ENCODE data around the gene MAN1C1. TPM values are rescaled to one million over a fixed set of nuclear protein-coding genes. Genes with fewer than 3 reads are reported as not detected.

Gene MAN1C1
- total RNA-seq, 1 experiment from 2014 or later: 1.5 TPM

DNA sequence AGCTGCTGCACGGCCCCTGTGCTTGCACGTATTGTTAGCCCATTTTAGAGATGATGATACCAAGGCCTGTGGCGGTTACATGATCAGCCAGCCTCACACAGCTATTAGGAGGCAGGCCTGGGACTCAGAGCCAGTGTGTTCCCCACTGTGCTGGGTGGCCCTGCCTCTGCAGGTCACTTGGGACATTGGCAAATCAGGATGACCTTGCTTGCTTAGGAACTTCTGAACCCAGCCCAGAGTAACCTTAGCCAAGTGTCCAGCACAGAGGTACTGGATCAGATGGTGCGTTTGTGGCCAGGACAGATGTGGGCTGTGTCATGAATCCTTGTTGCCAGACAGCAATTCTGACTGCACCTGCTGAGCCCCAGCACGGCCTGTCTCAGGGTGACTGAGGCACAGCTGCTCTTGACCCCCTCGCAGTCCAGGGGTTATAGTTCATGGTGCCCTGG, 45.0 kb upstream of the MAN1C1 start:
- peaks cover 14% of the 10 kb centered on the region for H3K4me1 ChIP-seq (ENCODE audit: control insufficient read depth, insufficient read depth, low read length)
- no TSS peak for BruUV-seq (replicated peaks)
- CTCF ChIA-PET: interaction anchor here (0.6 to 1.1 kb wide), 2 partner anchors 74 to 226 kb away, joined by 3 read pairs; no protein-coding TSS in a partner anchor
- TF ChIP-seq, protein P1, sequence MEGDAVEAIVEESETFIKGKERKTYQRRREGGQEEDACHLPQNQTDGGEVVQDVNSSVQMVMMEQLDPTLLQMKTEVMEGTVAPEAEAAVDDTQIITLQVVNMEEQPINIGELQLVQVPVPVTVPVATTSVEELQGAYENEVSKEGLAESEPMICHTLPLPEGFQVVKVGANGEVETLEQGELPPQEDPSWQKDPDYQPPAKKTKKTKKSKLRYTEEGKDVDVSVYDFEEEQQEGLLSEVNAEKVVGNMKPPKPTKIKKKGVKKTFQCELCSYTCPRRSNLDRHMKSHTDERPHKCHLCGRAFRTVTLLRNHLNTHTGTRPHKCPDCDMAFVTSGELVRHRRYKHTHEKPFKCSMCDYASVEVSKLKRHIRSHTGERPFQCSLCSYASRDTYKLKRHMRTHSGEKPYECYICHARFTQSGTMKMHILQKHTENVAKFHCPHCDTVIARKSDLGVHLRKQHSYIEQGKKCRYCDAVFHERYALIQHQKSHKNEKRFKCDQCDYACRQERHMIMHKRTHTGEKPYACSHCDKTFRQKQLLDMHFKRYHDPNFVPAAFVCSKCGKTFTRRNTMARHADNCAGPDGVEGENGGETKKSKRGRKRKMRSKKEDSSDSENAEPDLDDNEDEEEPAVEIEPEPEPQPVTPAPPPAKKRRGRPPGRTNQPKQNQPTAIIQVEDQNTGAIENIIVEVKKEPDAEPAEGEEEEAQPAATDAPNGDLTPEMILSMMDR (IDR thresholded peaks at IDR 0.05): no peak
- TF ChIP-seq POLR2AphosphoS5 (IDR thresholded peaks at IDR 0.05; ENCODE audit: low read depth, low read length) (no peak), TCF7L2 (IDR thresholded peaks at IDR 0.05; ENCODE audit: low read depth, low read length) (no peak), SIN3A (IDR thresholded peaks at IDR 0.05; ENCODE audit: borderline replicate concordance, insufficient read depth, low read depth, low read length) (no peak)
- TF ChIP-seq, protein P2, sequence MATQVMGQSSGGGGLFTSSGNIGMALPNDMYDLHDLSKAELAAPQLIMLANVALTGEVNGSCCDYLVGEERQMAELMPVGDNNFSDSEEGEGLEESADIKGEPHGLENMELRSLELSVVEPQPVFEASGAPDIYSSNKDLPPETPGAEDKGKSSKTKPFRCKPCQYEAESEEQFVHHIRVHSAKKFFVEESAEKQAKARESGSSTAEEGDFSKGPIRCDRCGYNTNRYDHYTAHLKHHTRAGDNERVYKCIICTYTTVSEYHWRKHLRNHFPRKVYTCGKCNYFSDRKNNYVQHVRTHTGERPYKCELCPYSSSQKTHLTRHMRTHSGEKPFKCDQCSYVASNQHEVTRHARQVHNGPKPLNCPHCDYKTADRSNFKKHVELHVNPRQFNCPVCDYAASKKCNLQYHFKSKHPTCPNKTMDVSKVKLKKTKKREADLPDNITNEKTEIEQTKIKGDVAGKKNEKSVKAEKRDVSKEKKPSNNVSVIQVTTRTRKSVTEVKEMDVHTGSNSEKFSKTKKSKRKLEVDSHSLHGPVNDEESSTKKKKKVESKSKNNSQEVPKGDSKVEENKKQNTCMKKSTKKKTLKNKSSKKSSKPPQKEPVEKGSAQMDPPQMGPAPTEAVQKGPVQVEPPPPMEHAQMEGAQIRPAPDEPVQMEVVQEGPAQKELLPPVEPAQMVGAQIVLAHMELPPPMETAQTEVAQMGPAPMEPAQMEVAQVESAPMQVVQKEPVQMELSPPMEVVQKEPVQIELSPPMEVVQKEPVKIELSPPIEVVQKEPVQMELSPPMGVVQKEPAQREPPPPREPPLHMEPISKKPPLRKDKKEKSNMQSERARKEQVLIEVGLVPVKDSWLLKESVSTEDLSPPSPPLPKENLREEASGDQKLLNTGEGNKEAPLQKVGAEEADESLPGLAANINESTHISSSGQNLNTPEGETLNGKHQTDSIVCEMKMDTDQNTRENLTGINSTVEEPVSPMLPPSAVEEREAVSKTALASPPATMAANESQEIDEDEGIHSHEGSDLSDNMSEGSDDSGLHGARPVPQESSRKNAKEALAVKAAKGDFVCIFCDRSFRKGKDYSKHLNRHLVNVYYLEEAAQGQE (IDR thresholded peaks at IDR 0.05; ENCODE audit: insufficient read depth in 1 of 2, low read depth in 2 of 2, low read length in 1 of 2): no peak
- no peaks in the 10 kb centered on the region for H3K27me3 ChIP-seq (ENCODE audit: control insufficient read depth, insufficient read depth, low read length)
- intact Hi-C loops (cut with micrococcal nuclease; ENCODE audit: unreplicated experiment) (no loop called here), in situ Hi-C loops (cut with HindIII; ENCODE audit: low pct_unique_long_range_greater_than_20kb, low sequenced_read_pairs) (no loop called here)
- POLR2A ChIA-PET: no interaction called here
- no peak for ATAC-seq
- H3K36me3 ChIP-seq (ENCODE audit: control insufficient read depth, insufficient read depth, low read length): no peaks in the 10 kb centered on the region
- H3K4me3 ChIP-seq (ENCODE audit: low read depth in 2 of 2, low read length in 2 of 2): no peak overlapping the region
- no peaks in the 10 kb centered on the region for H3K9me3 ChIP-seq (ENCODE audit: control insufficient read depth, insufficient read depth, low read depth, low read length)
- no peak for DNase-seq (ENCODE audit: low read depth, low spot score)
- H3K27ac ChIP-seq (ENCODE audit: low read length): no peak overlapping the region

DNA sequence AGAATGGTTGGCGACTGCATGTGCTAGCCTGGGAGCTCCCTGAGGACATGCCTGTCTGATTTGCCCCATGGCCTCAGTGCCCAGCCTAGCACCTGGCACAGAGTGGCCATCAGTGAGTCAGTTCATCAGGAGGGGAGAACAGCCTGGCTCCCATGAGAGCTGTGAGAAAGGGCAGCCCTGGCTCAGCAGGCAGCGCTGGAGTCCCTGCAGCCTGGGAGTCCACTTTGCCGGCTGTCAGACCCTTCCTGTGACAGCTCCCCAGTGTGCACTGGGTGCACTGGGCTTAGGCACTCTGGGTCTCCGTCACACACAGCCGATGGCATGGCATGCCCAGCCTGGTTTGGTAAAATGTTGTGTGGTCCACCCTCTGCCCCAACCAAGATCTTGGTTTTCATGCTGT, 44.5 kb upstream of the MAN1C1 start:
- TF ChIP-seq, protein P1 (IDR thresholded peaks at IDR 0.05): no peak
- TF ChIP-seq, protein P2 (IDR thresholded peaks at IDR 0.05; ENCODE audit: insufficient read depth in 1 of 2, low read depth in 2 of 2, low read length in 1 of 2): no peak
- no peak for TF ChIP-seq TCF7L2 (IDR thresholded peaks at IDR 0.05; ENCODE audit: low read depth, low read length)
- TF ChIP-seq SIN3A (IDR thresholded peaks at IDR 0.05; ENCODE audit: borderline replicate concordance, insufficient read depth, low read depth, low read length): no peak
- TF ChIP-seq POLR2AphosphoS5 (IDR thresholded peaks at IDR 0.05; ENCODE audit: low read depth, low read length): no peak
- no peaks in the 10 kb centered on the region for H3K36me3 ChIP-seq (ENCODE audit: control insufficient read depth, insufficient read depth, low read length)
- no peak overlapping the region for H3K4me3 ChIP-seq (ENCODE audit: low read depth in 2 of 2, low read length in 2 of 2)
- H3K9me3 ChIP-seq (ENCODE audit: control insufficient read depth, insufficient read depth, low read depth, low read length): no peaks in the 10 kb centered on the region
- no peaks in the 10 kb centered on the region for H3K27me3 ChIP-seq (ENCODE audit: control insufficient read depth, insufficient read depth, low read length)
- ChIA-PET POLR2A (no interaction called here), CTCF (interaction anchor here (0.8 to 1.2 kb wide), 3 partner anchors 17 to 226 kb away, joined by 3 to 8 read pairs (median 5); no protein-coding TSS in a partner anchor)
- in situ Hi-C loops (cut with HindIII; ENCODE audit: low pct_unique_long_range_greater_than_20kb, low sequenced_read_pairs) (no loop called here), intact Hi-C loops (cut with micrococcal nuclease; ENCODE audit: unreplicated experiment) (no loop called here)
- no peak overlapping the region for H3K27ac ChIP-seq (ENCODE audit: low read length)
- peaks cover 14% of the 10 kb centered on the region for H3K4me1 ChIP-seq (ENCODE audit: control insufficient read depth, insufficient read depth, low read length)
- ATAC-seq (no peak), DNase-seq (ENCODE audit: low read depth, low spot score) (no peak)
- no TSS peak for BruUV-seq (replicated peaks)
